Cardiac septum (tissue), 1 donor: Measurements from ENCODE around the gene INPP4B. TPM values are rescaled to one million over a fixed set of nuclear protein-coding genes. Genes with fewer than 3 reads are reported as not detected.

ENCODE experiments used
- DNase-seq: peaks from one replicate; pipeline ENCODE4 v3.0.0-alpha.2; 2020; ENCODE audit warnings: low spot score
- intact Hi-C: fragments of 100-400 bp; cut with DNase I; formaldehyde crosslinking; loops from one replicate; pipeline ENCODE4 v1.14.0; 2022
- total RNA-seq: library from RNA; stranded (reverse); fragmentation: NEBNext Ultra II Directional; extraction: Animal tissue kit (Norgen Biotek cat#: 25700); gene quantifications from one replicate; pipeline ENCODE4 v1.2.1, GENCODE V29; 2021
- donor health status: DM: no; HTN: no; CAD: no.

Gene INPP4B
- total RNA-seq, 1 donor from 2014 or later, result 83.1 TPM

- intact Hi-C loops, result no loop called here
- no peak for DNase-seq
These were observed 498.9 kb downstream of the INPP4B start for GRCh38 chr4:142347241-142347640.

GRCh38 chr4:142345924-142346323 lies 500.2 kb downstream of the INPP4B start:
- intact Hi-C loops, result no loop called here
- no peak for DNase-seq

- DNase-seq, result no peak
- intact Hi-C loops, result no loop called here
These were observed 504.8 kb downstream of the INPP4B start for GRCh38 chr4:142341268-142341667.

GRCh38 chr4:142339053-142339452 lies 507.0 kb downstream of the INPP4B start:
- intact Hi-C loops, result no loop called here
- no peak for DNase-seq

- intact Hi-C loops, result no loop called here
- DNase-seq, result no peak
These were observed 509.7 kb downstream of the INPP4B start for GRCh38 chr4:142336251-142336934.

GRCh38 chr4:142334931-142335330 lies 511.2 kb downstream of the INPP4B start:
- intact Hi-C loops, result no loop called here
- no peak for DNase-seq

- intact Hi-C loops, result loop anchor here (2.0 kb wide), 1 partner anchor 67 kb away; no protein-coding TSS in a partner anchor
- no peak for DNase-seq
These were observed 514.5 kb downstream of the INPP4B start for GRCh38 chr4:142331646-142332045.

- DNase-seq, result no peak
- intact Hi-C loops, result loop anchor here (2.0 kb wide), 1 partner anchor 66 kb away; no protein-coding TSS in a partner anchor
These were observed 515.0 kb downstream of the INPP4B start for GRCh38 chr4:142331132-142331531.

GRCh38 chr4:142330311-142330710 lies 515.8 kb downstream of the INPP4B start:
- intact Hi-C loops, result loop anchor here (2.0 kb wide), 1 partner anchor 66 kb away; no protein-coding TSS in a partner anchor
- no peak for DNase-seq

- DNase-seq, result no peak
- intact Hi-C loops, result no loop called here
These were observed 516.8 kb downstream of the INPP4B start for GRCh38 chr4:142329313-142329712.

- intact Hi-C loops, result no loop called here
- DNase-seq, result no peak
These were observed 519.9 kb downstream of the INPP4B start for GRCh38 chr4:142326181-142326580.

- intact Hi-C loops, result no loop called here
- DNase-seq, result no peak
These were observed 521.5 kb downstream of the INPP4B start for GRCh38 chr4:142324572-142324971.

- no peak for DNase-seq
- intact Hi-C loops, result no loop called here
These were observed 523.1 kb downstream of the INPP4B start for GRCh38 chr4:142322996-142323395.

- no peak for DNase-seq
- intact Hi-C loops, result no loop called here
These were observed 527.8 kb downstream of the INPP4B start for GRCh38 chr4:142318280-142318679.

GRCh38 chr4:142316913-142317312 lies 529.2 kb downstream of the INPP4B start:
- intact Hi-C loops, result no loop called here
- DNase-seq, result no peak

- intact Hi-C loops, result no loop called here
- no peak for DNase-seq
These were observed 530.1 kb downstream of the INPP4B start for GRCh38 chr4:142316025-142316424.

GRCh38 chr4:142314686-142315085 lies 531.4 kb downstream of the INPP4B start:
- intact Hi-C loops, result no loop called here
- no peak for DNase-seq

GRCh38 chr4:142314247-142314646 lies 531.9 kb downstream of the INPP4B start:
- intact Hi-C loops, result no loop called here
- no peak for DNase-seq

GRCh38 chr4:142312391-142312790 lies 533.7 kb downstream of the INPP4B start:
- intact Hi-C loops, result no loop called here
- no peak for DNase-seq

- no peak for DNase-seq
- intact Hi-C loops, result no loop called here
These were observed 534.2 kb downstream of the INPP4B start for GRCh38 chr4:142311916-142312315.

GRCh38 chr4:142309772-142310171 lies 536.3 kb downstream of the INPP4B start:
- intact Hi-C loops, result no loop called here
- DNase-seq, result no peak

GRCh38 chr4:142307857-142308256 lies 538.2 kb downstream of the INPP4B start:
- intact Hi-C loops, result no loop called here
- DNase-seq, result no peak
